IPS DF 6.9 (cell line): ENCODE measurements around the gene ARL17A.
"Not testable (repeated sequence)": the region's sequence is repeated elsewhere in the genome, so short reads cannot be mapped to it uniquely, and the experiment has no call there.

Source experiments
- DNase-seq: peaks from one replicate; pipeline ENCODE4 v3.0.0-alpha.2; 2013; ENCODE audit warnings: low read depth, low spot score
- H3K27ac ChIP-seq: one replicate; pipeline ENCODE4 v1.5.1; 2013; ENCODE audit warnings: low read length, control low read depth
- H3K27me3 ChIP-seq: 2 replicates; pipeline ENCODE4 v1.6.1; 2013; ENCODE audit warnings: mild to moderate bottlenecking, low read length; ENCODE audit not compliant: control insufficient read depth, insufficient read depth
- H3K36me3 ChIP-seq: 2 replicates; pipeline ENCODE4 v1.6.1; 2013; ENCODE audit warnings: low read length; ENCODE audit not compliant: control insufficient read depth, insufficient read depth
- H3K4me1 ChIP-seq: 2 replicates; pipeline ENCODE4 v1.6.1; 2013; ENCODE audit warnings: low read length; ENCODE audit not compliant: control insufficient read depth, insufficient read depth
- H3K4me3 ChIP-seq: 2 replicates; pipeline ENCODE4 v1.5.1; 2013; ENCODE audit warnings: mild to moderate bottlenecking, low read length
- H3K9me3 ChIP-seq: 2 replicates; pipeline ENCODE4 v1.6.1; 2013; ENCODE audit warnings: low read length, inconsistent platforms; ENCODE audit not compliant: control insufficient read depth, insufficient read depth
- WGBS: extraction: QIAGEN DNeasy Blood & Tissue Kit; methylation state at CpG from one replicate; pipeline ENCODE4 v1.1.7; 2013; ENCODE audit warnings: mixed read lengths, missing lambda C conversion rate; ENCODE audit not compliant: insufficient read length, insufficient coverage; 5-methylcytosine and 5-hydroxymethylcytosine counted together

The ARL17A gene

DNA sequence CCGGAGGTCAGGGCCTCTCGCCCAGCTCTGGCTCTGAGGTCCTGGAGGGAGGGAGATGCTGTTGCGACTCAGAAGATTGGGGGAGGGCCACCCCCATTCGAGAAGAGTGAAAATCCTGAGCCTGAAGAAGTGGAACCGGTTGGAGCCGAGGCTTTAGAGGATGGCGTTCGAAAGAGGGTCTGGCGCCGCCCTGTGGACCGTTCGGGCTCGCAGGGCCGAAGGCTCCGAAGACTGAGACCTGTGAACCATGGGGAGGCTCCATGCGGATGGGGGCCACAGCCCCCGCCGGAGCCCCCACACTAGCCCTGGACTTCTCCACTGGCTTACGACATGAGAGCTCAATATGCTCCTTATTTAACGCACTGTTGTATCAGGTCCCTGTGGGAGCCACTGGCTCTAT, 20.3 kb downstream of the ARL17A start:
- H3K36me3 ChIP-seq, H3K9me3 ChIP-seq, H3K4me3 ChIP-seq, H3K27ac ChIP-seq, DNase-seq, H3K4me1 ChIP-seq, H3K27me3 ChIP-seq: not testable (repeated sequence)
- no CpG with 5 or more reads among the region's 20 CpGs for WGBS

- DNase-seq = not testable (repeated sequence)
Measured at GRCh38 chr17:46548607-46549006, 30.9 kb downstream of the ARL17A start.

DNA sequence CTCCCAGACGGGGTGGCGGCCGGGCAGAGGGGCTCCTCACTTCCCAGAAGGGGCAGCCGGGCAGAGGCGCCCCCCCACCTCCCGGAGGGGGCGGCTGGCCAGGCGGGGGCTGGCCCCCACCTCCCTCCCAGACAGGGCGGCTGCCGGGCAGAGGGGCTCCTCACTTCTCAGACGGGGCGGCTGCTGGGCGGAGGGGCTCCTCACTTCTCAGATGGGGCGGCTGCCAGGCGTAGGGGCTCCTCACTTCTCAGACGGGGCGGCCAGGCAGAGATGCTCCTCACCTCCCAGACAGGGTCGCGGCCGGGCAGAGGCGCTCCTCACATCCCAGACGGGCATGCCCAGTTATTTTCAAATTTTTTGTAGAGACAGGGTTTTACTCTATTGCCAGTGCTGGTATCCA, 44.8 kb downstream of the ARL17A start:
- not testable (repeated sequence) for DNase-seq, H3K4me1 ChIP-seq, H3K9me3 ChIP-seq, H3K4me3 ChIP-seq, H3K36me3 ChIP-seq, H3K27ac ChIP-seq, H3K27me3 ChIP-seq
- no CpG with 5 or more reads among the region's 22 CpGs for WGBS

More at GRCh38 chr17:46548607-46549006, 30.9 kb downstream of the ARL17A start:
- not testable (repeated sequence) for H3K27ac ChIP-seq, H3K27me3 ChIP-seq, H3K4me1 ChIP-seq, H3K4me3 ChIP-seq, H3K36me3 ChIP-seq, H3K9me3 ChIP-seq
- WGBS = no CpG with 5 or more reads among the region's 10 CpGs

- not testable (repeated sequence) for H3K4me3 ChIP-seq, H3K4me1 ChIP-seq, H3K36me3 ChIP-seq, H3K27ac ChIP-seq, DNase-seq, H3K9me3 ChIP-seq, H3K27me3 ChIP-seq
- WGBS = no CpG with 5 or more reads among the region's 11 CpGs
Measured at GRCh38 chr17:46512168-46512567, 67.3 kb downstream of the ARL17A start, which contains the start of gene LRRC37A2. LRRC37A2 (plus strand) TSS chr17:46512468; CDS start chr17:46512713, 245 bp downstream.

DNA sequence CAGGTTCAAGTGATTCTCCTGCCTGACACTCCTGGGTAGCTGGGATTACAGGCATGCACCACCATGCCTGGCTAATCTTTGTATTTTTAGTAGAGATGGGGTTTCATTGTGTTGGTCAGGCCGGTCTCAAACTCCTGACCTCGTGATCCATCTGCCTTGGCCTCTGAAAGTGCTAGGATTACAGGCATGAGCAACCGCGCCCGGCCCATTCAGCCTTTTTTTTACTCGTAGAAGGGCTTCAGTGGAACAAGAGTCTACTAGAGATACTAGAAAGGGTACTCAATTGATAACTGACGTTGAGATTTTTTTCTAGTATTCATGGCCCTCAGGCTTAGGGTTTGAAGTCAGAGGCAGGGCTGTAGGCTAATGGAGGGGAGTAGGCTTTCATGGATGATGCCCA, 73.6 kb downstream of the ARL17A start:
- H3K27me3 ChIP-seq, H3K36me3 ChIP-seq, H3K27ac ChIP-seq, DNase-seq, H3K4me1 ChIP-seq, H3K4me3 ChIP-seq, H3K9me3 ChIP-seq: not testable (repeated sequence)
- no CpG with 5 or more reads among the region's 7 CpGs for WGBS

DNA sequence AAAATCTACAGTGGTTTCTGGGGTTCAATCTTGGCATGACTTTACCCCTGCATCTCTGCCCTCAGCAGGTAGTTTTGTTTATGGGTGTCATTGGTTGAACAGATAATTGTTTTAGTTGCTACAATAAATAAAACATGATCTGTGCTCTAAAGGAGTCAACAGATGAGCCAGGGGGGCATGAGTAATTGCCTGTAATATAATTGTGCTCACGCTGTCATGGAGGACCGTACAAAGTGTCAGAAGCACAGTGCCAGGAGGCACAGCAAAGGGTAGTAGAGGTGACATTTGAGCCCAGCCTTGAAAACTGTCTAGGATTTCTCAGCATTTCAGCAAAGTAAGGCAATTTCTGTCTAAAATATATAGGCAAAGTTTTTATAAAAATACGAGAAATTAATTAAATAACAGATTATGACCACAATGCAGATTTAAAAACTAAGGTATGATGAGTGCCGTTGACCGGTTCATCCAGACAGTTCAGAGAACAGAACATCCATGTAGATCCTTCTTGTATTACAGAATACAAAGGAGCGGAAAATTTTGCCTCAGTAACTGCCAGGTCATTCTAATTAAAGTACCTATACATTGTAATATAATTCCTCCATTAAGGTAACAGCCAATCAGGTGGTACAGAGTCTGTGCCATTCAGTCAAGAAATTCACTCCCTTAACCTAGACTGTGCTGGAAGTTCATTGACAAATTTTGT, 79.9 kb downstream of the ARL17A start:
- not testable (repeated sequence) for H3K9me3 ChIP-seq, H3K27ac ChIP-seq, H3K27me3 ChIP-seq, H3K4me3 ChIP-seq, H3K36me3 ChIP-seq, H3K4me1 ChIP-seq, DNase-seq
- no CpG with 5 or more reads among the region's 6 CpGs for WGBS

- not testable (repeated sequence) for H3K36me3 ChIP-seq, H3K27ac ChIP-seq, H3K4me3 ChIP-seq, H3K9me3 ChIP-seq, H3K27me3 ChIP-seq, H3K4me1 ChIP-seq, DNase-seq
- no CpG with 5 or more reads among the region's 16 CpGs for WGBS
Measured at GRCh38 chr17:46492021-46492420, 87.5 kb downstream of the ARL17A start.

GRCh38 chr17:46481310-46481709, 98.2 kb downstream of the ARL17A start:
- not testable (repeated sequence) for H3K27me3 ChIP-seq, H3K4me3 ChIP-seq, H3K36me3 ChIP-seq, H3K9me3 ChIP-seq, H3K4me1 ChIP-seq, DNase-seq, H3K27ac ChIP-seq
- WGBS = no CpG with 5 or more reads among the region's 2 CpGs

DNA sequence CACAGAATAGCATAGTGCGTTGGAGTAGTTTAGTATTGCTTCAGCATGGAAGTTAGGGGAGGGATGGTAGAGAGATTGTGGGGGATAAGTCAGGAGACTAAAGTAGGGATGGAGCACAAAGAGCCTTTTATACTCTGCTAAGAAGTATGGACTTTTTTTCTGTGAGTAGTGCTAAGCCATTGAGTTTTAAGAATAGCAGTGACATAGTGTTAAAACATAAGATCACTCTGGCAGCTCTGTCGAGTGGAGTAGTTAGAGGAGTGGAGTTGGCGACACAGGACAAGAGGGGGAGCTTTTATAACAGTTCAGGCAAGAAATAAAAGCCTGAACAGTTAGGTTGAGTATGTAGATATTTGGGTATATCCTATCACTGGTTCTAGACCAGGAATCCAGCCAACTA, 100.7 kb downstream of the ARL17A start:
- not testable (repeated sequence) for H3K27me3 ChIP-seq, H3K9me3 ChIP-seq, DNase-seq, H3K27ac ChIP-seq, H3K4me1 ChIP-seq, H3K4me3 ChIP-seq, H3K36me3 ChIP-seq
- no CpG with 5 or more reads among the region's 3 CpGs for WGBS

- not testable (repeated sequence) for H3K27me3 ChIP-seq, H3K36me3 ChIP-seq, H3K9me3 ChIP-seq, DNase-seq, H3K27ac ChIP-seq, H3K4me1 ChIP-seq, H3K4me3 ChIP-seq
- WGBS = no CpG with 5 or more reads among the region's 2 CpGs
Measured at GRCh38 chr17:46475583-46475982, 103.9 kb downstream of the ARL17A start.

- not testable (repeated sequence) for H3K36me3 ChIP-seq, H3K9me3 ChIP-seq, H3K4me3 ChIP-seq, H3K27ac ChIP-seq, H3K4me1 ChIP-seq, DNase-seq, H3K27me3 ChIP-seq
- no CpG with 5 or more reads among the region's 3 CpGs for WGBS
Measured at GRCh38 chr17:46474489-46474888, 105.0 kb downstream of the ARL17A start.
